NCI-H2227 (cell line): ENCODE measurements around the gene FAM169A.
"Not testable (repeated sequence)": the region's sequence is repeated elsewhere in the genome, so short reads cannot be mapped to it uniquely, and the experiment has no call there.

Experiments
- DNase-seq: peaks from one replicate; lab custom pipeline; 2025; ENCODE audit not compliant: unreplicated experiment; lab: John Stamatoyannopoulos, UW

Gene FAM169A

GRCh38 chr5:74870299-74871067 is 4.3 kb upstream of the FAM169A start:
- no peak for DNase-seq

GRCh38 chr5:74869414-74869813 is 3.2 kb upstream of the FAM169A start:
- not testable (repeated sequence) for DNase-seq

GRCh38 chr5:74866596-74867162 is 492 bp upstream of the FAM169A start:
- no peak for DNase-seq

GRCh38 chr5:74865256-74865803 is 857 bp downstream of the FAM169A start:
- DNase-seq = peak; percentile 13

- DNase-seq = no peak
Observed at GRCh38 chr5:74864823-74865222, 1.4 kb downstream of the FAM169A start.

- DNase-seq = no peak
Observed at GRCh38 chr5:74863726-74864125, 2.5 kb downstream of the FAM169A start.

- no peak for DNase-seq
Observed at GRCh38 chr5:74862221-74862620, 4.0 kb downstream of the FAM169A start.

GRCh38 chr5:74856975-74857374 is 9.2 kb downstream of the FAM169A start:
- DNase-seq = not testable (repeated sequence)

GRCh38 chr5:74853256-74853655 is 12.9 kb downstream of the FAM169A start:
- no peak for DNase-seq

GRCh38 chr5:74851684-74852353 is 14.4 kb downstream of the FAM169A start:
- no peak for DNase-seq

- no peak for DNase-seq
Observed at GRCh38 chr5:74850789-74851425, 15.3 kb downstream of the FAM169A start.

- DNase-seq = no peak
Observed at GRCh38 chr5:74850030-74850429, 16.2 kb downstream of the FAM169A start.

GRCh38 chr5:74848553-74849025 is 17.6 kb downstream of the FAM169A start:
- DNase-seq = no peak

GRCh38 chr5:74839229-74839628 is 27.0 kb downstream of the FAM169A start:
- no peak for DNase-seq

GRCh38 chr5:74838262-74838661 is 27.9 kb downstream of the FAM169A start:
- DNase-seq = no peak

- DNase-seq = no peak
Observed at GRCh38 chr5:74837115-74837514, 29.1 kb downstream of the FAM169A start.

- DNase-seq = no peak
Observed at GRCh38 chr5:74833537-74834266, 32.5 kb downstream of the FAM169A start.

- no peak for DNase-seq
Observed at GRCh38 chr5:74829413-74829812, 36.8 kb downstream of the FAM169A start.

- DNase-seq = no peak
Observed at GRCh38 chr5:74822288-74822687, 43.9 kb downstream of the FAM169A start.

GRCh38 chr5:74816875-74817274 is 49.3 kb downstream of the FAM169A start:
- no peak for DNase-seq

GRCh38 chr5:74810915-74811314 is 55.3 kb downstream of the FAM169A start:
- DNase-seq = no peak
